ENCODE measurements around the gene XPO6. TPM values are rescaled to one million over a fixed set of nuclear protein-coding genes. Genes with fewer than 3 reads are reported as not detected.

XPO6 gene
- total RNA-seq, 2 donors from 2014 or later = 17.9 to 29.8 TPM

GRCh38 chr16:28202147-28202746, 9.5 kb downstream of the XPO6 start:
- H3K36me3 ChIP-seq = peaks cover 23% of the 10 kb centered on the region
- H3K27ac ChIP-seq = no peak overlapping the region
- no peak overlapping the region for H3K4me3 ChIP-seq
- H3K9me3 ChIP-seq = no peaks in the 10 kb centered on the region
- peaks cover 0 to 14% of the 10 kb centered on the region in 2 donors for H3K4me1 ChIP-seq
- no peak for DNase-seq (ENCODE audit: low spot score)
- H3K27me3 ChIP-seq = no peaks in the 10 kb centered on the region
- TF ChIP-seq CTCF (IDR thresholded peaks at IDR 0.05) = no peak

GRCh38 chr16:28200661-28201060, 11.1 kb downstream of the XPO6 start:
- no peaks in the 10 kb centered on the region for H3K9me3 ChIP-seq
- no peaks in the 10 kb centered on the region for H3K27me3 ChIP-seq
- H3K36me3 ChIP-seq = peaks cover 18% of the 10 kb centered on the region
- H3K4me3 ChIP-seq = no peak overlapping the region
- no peak overlapping the region for H3K27ac ChIP-seq
- TF ChIP-seq CTCF (IDR thresholded peaks at IDR 0.05) = no peak
- DNase-seq (ENCODE audit: low spot score) = no peak
- peaks cover 0 to 14% of the 10 kb centered on the region in 2 donors for H3K4me1 ChIP-seq

DNA sequence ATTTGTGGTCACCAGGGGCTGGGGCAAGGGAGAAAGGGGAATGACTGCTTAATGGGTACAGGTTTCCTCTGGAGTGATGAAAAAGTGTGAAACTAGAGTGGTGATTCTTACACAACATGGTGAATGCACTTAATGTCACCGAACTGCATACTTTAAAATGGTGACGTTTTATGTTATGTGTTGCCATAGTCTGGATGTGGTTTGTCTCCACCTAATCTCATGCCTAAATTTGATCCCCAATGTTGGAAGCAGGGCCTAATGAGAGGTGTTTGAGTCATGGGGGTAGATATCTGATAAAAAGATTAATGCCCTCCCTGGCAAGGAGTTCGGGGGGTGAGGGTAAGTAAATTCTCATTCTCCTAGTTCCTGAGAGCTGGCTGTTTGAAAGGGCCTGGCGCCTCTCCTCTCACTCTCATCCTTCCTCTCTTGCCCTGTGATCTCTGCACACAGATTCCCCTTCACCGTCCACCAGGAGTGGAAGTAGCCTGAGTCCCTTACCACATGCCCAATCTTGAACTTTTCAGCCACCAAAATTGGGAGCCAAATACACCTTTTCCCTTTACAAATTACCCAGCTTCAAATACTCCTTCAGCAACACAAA, 15.3 kb downstream of the XPO6 start:
- Histone ChIP-seq H3K27ac (no peak overlapping the region), H3K4me3 (no peak overlapping the region), H3K4me1 (peaks cover 0 to 9% of the 10 kb centered on the region in 2 donors), H3K36me3 (no peaks in the 10 kb centered on the region), H3K27me3 (no peaks in the 10 kb centered on the region), H3K9me3 (no peaks in the 10 kb centered on the region)
- no peak for TF ChIP-seq CTCF (IDR thresholded peaks at IDR 0.05)
- no peak for DNase-seq (ENCODE audit: low spot score)

DNA sequence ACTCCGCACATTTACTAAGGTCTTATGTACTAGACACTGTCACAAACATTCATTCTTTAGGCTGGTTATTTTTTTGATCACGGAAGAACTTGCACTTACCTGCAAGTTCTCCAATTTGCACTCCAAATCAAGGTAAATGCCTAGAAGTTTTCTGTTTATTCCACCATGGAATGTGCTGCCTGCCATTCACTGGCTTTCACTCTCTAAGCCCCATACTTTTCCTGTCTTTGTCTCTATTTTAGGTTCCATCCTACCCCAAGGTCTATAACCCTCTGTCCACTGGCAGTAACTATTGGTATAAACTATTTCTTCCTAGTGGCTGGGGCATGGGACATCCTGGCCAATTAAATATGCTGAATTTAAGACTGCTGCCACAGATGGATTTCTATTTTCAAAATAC, 15.9 kb downstream of the XPO6 start:
- no peak for TF ChIP-seq CTCF (IDR thresholded peaks at IDR 0.05)
- DNase-seq (ENCODE audit: low spot score) = no peak
- Histone ChIP-seq H3K4me1 (peaks cover 0 to 9% of the 10 kb centered on the region in 2 donors), H3K4me3 (no peak overlapping the region), H3K36me3 (no peaks in the 10 kb centered on the region), H3K9me3 (no peaks in the 10 kb centered on the region), H3K27me3 (no peaks in the 10 kb centered on the region), H3K27ac (no peak overlapping the region)

DNA sequence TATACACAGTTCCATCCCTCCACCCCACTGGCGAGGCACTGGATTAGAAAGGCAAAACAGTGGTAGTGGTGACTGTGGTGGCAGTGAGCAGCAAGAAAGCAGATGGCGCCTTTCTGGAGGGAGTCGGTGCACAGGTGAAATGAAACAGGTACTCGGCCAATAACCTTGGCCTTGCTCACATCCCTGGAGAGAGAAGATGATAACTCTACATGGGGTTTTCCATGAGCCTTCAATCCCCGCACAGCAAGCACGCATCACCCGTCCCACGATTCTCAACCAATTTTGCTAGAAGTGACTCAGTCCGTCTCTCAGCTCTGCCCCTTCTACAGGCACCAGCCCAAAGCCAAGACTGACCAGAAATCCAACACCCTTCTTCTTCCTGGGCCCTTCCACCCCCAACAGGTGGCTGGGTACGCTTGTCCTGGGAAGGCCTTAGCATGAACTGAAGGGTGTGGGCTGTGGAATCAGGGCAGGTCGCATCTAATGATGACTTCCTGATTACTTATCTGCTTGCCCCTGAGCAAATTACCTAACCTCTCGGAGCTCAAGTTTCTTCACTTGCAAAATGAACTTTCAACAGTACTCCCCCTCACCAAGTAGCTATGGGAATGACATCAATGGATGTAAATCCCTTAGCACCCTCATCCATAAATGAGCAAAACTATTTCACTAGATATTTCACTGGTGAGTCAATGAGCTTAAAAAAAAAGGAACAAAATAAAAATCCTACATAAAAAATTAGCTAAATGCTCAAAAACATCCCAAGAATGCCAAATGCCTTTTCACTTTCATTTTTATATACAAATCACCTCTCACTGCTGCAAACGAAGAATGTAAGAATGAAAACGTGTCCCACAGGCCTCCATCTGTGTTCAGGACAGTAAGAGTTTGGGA, 18.0 kb downstream of the XPO6 start:
- no peak overlapping the region for H3K27ac ChIP-seq
- H3K27me3 ChIP-seq = no peaks in the 10 kb centered on the region
- H3K9me3 ChIP-seq = no peaks in the 10 kb centered on the region
- TF ChIP-seq CTCF (IDR thresholded peaks at IDR 0.05) = no peak
- H3K4me3 ChIP-seq = no peak overlapping the region
- H3K4me1 ChIP-seq = peaks cover 0 to 14% of the 10 kb centered on the region in 2 donors
- DNase-seq (ENCODE audit: low spot score) = no peak
- no peaks in the 10 kb centered on the region for H3K36me3 ChIP-seq
